Measurements from ENCODE around the gene BLVRA. TPM values are rescaled to one million over a fixed set of nuclear protein-coding genes. Genes with fewer than 3 reads are reported as not detected.

Gene BLVRA
- total and polyA plus RNA-seq, 4 donors, result 56.0 to 117 (median 69.4) TPM

- no peak for DNase-seq
- Histone ChIP-seq H3K9me3 (ENCODE audit: control insufficient read depth, low read length) (no peaks in the 10 kb centered on the region), H3K4me1 (ENCODE audit: control insufficient read depth in 1 of 2, insufficient read depth in 2 of 2, low read length in 2 of 2) (no peaks in the 10 kb centered on the region), H3K4me3 (ENCODE audit: low read length in 2 of 2) (no peak overlapping the region), H3K36me3 (ENCODE audit: control insufficient read depth in 1 of 2, insufficient read depth in 2 of 2, low read length in 1 of 2) (no peaks in the 10 kb centered on the region), H3K27me3 (ENCODE audit: control insufficient read depth in 1 of 2, insufficient read depth in 2 of 2, low read length in 1 of 2) (no peaks in the 10 kb centered on the region), H3K27ac (ENCODE audit: low read depth in 1 of 2, low read length in 2 of 2) (no peak overlapping the region)
- ATAC-seq (ENCODE audit: low FRiP score), result no peak
- intact Hi-C loops (cut with DNase I), result no loop called here
- WGBS, 2 donors, result 93 to 95% methylated on average over 5 of the region's 5 CpGs
Observed at GRCh38 chr7:43850348-43851116, 92.1 kb downstream of the BLVRA start.

GRCh38 chr7:43851805-43852204 lies 93.3 kb downstream of the BLVRA start:
- intact Hi-C loops (cut with DNase I), result no loop called here
- DNase-seq (no peak), ATAC-seq (ENCODE audit: low FRiP score) (no peak)
- Histone ChIP-seq H3K4me1 (ENCODE audit: control insufficient read depth in 1 of 2, insufficient read depth in 2 of 2, low read length in 2 of 2) (no peaks in the 10 kb centered on the region), H3K36me3 (ENCODE audit: control insufficient read depth in 1 of 2, insufficient read depth in 2 of 2, low read length in 1 of 2) (no peaks in the 10 kb centered on the region), H3K27ac (ENCODE audit: low read depth in 1 of 2, low read length in 2 of 2) (no peak overlapping the region), H3K4me3 (ENCODE audit: low read length in 2 of 2) (no peak overlapping the region), H3K9me3 (ENCODE audit: control insufficient read depth, low read length) (no peaks in the 10 kb centered on the region), H3K27me3 (ENCODE audit: control insufficient read depth in 1 of 2, insufficient read depth in 2 of 2, low read length in 1 of 2) (no peaks in the 10 kb centered on the region)
- 90 to 95% methylated on average over 2 of the region's 2 CpGs for WGBS, 2 donors

- no peaks in the 10 kb centered on the region for H3K9me3 ChIP-seq (ENCODE audit: control insufficient read depth, low read length)
Observed at GRCh38 chr7:43855176-43855575, 96.7 kb downstream of the BLVRA start.

GRCh38 chr7:43856316-43856715 lies 97.8 kb downstream of the BLVRA start:
- intact Hi-C loops (cut with DNase I), result no loop called here
- Histone ChIP-seq H3K9me3 (ENCODE audit: control insufficient read depth, low read length) (no peaks in the 10 kb centered on the region), H3K27me3 (ENCODE audit: control insufficient read depth in 1 of 2, insufficient read depth in 2 of 2, low read length in 1 of 2) (no peaks in the 10 kb centered on the region), H3K4me1 (ENCODE audit: control insufficient read depth in 1 of 2, insufficient read depth in 2 of 2, low read length in 2 of 2) (no peaks in the 10 kb centered on the region), H3K4me3 (ENCODE audit: low read length in 2 of 2) (no peak overlapping the region), H3K36me3 (ENCODE audit: control insufficient read depth in 1 of 2, insufficient read depth in 2 of 2, low read length in 1 of 2) (no peaks in the 10 kb centered on the region), H3K27ac (ENCODE audit: low read depth in 1 of 2, low read length in 2 of 2) (no peak overlapping the region)
- no peak for DNase-seq
- WGBS, 2 donors, result 92% methylated on average over 4 of the region's 4 CpGs
- no peak for ATAC-seq (ENCODE audit: low FRiP score)

More at GRCh38 chr7:43855176-43855575, 96.7 kb downstream of the BLVRA start:
- no peaks in the 10 kb centered on the region for H3K36me3 ChIP-seq (ENCODE audit: control insufficient read depth in 1 of 2, insufficient read depth in 2 of 2, low read length in 1 of 2)
- H3K27me3 ChIP-seq (ENCODE audit: control insufficient read depth in 1 of 2, insufficient read depth in 2 of 2, low read length in 1 of 2), result no peaks in the 10 kb centered on the region
- ATAC-seq (ENCODE audit: low FRiP score) (no peak), DNase-seq (no peak)
- intact Hi-C loops (cut with DNase I), result no loop called here
- no peak overlapping the region for H3K27ac ChIP-seq (ENCODE audit: low read depth in 1 of 2, low read length in 2 of 2)
- H3K4me1 ChIP-seq (ENCODE audit: control insufficient read depth in 1 of 2, insufficient read depth in 2 of 2, low read length in 2 of 2), result no peaks in the 10 kb centered on the region
- H3K4me3 ChIP-seq (ENCODE audit: low read length in 2 of 2), result no peak overlapping the region

Other genes with a start within 250 kb of the BLVRA start
- gene STK17A, start 175.6 kb upstream of the BLVRA start, total RNA-seq, result 10 to 100 TPM; 38.8 to 40.6 TPM
- 10 to 100 TPM; 15.9 to 19.3 TPM for gene STK17A, start 175.6 kb upstream of the BLVRA start, polyA plus RNA-seq
- gene COA1, start 29.2 kb upstream of the BLVRA start, total RNA-seq, result 10 to 100 TPM; 36.5 to 55.6 TPM
- 10 to 100 TPM; 47.5 to 57.2 TPM for gene COA1, start 29.2 kb upstream of the BLVRA start, polyA plus RNA-seq
- 10 to 100 TPM; 53.6 to 55.4 TPM for gene MRPS24, start 110.8 kb downstream of the BLVRA start, total RNA-seq
- 100 to 1,000 TPM; 112 TPM for gene MRPS24, start 110.8 kb downstream of the BLVRA start, polyA plus RNA-seq
- 10 to 100 TPM; 38.0 to 46.7 TPM for gene URGCP, start 147.9 kb downstream of the BLVRA start, total RNA-seq
- 10 to 100 TPM in 1 of 2 donors, 1 to 10 TPM in 1; 9.1 to 24.2 TPM for gene URGCP, start 147.9 kb downstream of the BLVRA start, polyA plus RNA-seq
- 10 to 100 TPM; 21.6 to 21.8 TPM for gene UBE2D4, start 167.8 kb downstream of the BLVRA start, total RNA-seq
- 10 to 100 TPM; 20.0 to 40.1 TPM for gene UBE2D4, start 167.8 kb downstream of the BLVRA start, polyA plus RNA-seq
- not detected for gene SPDYE1, start 239.2 kb downstream of the BLVRA start, total RNA-seq
- under 1 TPM in 1 of 2 donors, not detected in 1; 0.05 TPM for gene SPDYE1, start 239.2 kb downstream of the BLVRA start, polyA plus RNA-seq

Data from aorta (tissue), 5 donors.